ENCODE data around the gene APC2.

The APC2 gene

DNA sequence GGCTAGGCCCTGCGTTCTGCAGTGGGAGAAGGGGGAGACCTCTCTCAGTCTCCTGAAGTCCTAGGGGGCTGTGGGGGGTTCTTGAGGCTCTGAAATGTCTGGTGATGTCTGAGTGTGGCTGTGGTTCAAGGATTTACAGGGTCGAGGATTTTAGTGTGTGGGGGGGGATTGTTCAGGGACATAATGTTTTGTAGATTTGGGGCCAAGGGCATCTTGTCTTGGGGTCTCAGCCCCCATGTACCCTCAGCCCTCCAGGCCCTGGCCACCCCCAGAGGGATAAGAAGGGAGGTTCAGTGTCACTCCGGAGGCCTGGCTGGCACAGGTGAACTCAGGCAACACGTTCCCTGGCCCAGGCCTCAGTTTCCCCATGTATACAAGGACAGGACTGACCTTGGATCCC lies 2.4 kb upstream of the APC2 start:
- no peak for DNase-seq

DNA sequence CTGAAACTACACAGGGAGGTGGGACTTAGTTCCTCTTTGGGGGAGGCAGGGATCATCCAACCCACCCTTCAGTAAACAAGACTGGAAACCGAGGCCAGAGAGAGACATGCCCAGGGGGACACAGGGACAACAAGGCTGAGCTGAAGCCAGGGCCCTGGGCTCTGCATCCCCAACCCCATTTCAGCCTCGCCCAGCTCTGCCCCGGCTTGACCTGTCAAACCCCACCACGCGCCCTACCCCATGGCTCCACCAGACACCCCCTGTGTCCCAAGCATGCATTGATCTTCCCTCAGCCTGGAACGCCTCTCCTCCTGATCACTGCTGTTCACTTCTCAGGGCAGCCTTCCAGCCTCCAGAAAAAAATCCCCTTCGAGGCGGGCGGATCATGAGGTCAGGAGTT lies 2.0 kb upstream of the APC2 start:
- no peak for DNase-seq

DNA sequence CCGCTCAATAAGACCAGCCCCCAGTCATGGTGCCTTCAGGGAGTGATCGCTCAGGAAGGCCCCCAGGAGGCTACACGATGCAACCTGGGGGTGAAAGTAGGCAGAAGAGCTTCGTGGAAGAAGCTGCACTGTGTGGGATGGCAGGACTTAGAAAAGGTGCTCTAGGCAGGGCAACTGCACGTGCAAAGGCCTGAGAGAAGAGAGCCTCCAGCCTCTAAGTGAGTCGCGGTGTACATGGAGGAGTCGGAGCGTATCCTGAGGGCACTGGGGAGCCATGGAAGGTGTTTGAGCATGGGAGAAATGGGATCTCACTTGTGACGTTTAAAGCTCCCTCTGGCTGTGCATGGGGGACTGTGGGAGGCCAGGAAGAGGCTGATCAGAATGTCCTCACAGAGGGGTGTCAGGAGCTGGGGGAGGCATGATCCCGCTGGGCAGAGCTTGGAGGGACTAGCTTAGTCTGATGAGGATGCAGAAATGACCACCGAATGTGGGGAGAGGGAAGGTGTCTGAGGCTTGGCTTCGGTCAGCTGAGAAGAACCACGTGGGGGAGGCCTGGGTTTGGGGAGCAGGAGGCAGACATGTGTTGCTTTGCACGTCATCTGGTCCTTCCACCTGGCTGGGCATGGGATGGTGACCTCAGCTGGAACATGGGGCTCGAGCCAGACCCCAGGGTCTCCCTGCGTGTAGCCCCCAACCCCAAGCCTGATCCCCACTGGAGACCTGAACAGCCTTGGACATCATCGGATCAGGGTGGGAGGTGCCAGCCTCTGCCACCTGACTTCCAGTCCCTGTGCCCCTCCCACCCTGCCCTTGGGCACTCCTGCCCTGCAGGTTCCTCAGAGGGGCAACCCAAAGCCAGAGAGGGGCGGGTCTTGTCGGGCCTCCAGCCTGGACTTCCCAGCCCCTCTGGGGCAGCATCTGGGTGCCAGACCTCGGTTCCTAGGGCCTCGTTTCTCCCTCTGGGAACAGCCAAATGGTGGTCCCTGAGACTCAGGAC lies 1.1 kb downstream of the APC2 start:
- no peak for DNase-seq

DNA sequence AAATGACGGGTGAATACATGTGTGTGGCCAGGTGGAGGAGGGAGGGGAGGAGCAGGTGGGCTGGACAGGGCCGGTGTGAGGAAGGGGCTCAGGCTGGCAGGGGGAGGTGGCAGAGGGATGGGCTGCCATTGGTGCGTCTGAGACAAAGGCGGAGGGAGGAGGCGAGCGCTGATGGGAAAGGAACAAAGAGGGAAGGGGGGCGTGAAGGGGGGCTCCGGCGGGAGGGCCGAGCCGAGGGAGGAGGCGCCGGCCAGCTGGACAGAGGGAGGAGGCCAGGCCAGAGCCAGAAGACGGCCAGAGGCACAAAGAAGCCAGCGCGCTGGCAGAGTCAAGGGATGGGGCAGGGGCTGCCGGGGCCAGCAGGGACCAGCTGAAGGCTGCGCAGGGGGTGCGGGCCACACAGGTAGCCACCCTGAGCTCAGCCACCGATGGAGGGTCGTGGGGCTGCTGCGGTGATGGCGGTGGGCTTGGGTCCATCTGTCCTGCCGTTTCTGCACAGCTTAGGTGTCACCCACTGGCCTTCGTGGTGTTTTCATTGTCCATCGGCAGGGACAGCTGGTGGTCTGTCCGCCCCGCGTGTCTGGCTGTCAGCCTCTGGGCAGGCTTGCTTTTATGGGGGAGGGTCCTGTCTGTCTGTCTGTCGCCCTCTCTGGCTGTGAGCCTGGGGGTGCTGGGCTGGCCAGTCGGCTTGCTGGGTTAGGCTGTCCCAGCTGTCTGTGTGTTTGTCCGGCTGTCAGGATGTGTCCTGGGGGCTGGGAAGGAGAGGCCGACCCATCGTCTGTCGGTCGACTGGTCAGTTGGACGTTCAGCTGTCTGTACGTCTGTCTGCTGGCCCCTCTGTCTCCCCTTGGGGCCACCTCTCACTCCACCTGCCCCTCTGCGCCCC lies 2.2 kb downstream of the APC2 start:
- no peak for DNase-seq

DNA sequence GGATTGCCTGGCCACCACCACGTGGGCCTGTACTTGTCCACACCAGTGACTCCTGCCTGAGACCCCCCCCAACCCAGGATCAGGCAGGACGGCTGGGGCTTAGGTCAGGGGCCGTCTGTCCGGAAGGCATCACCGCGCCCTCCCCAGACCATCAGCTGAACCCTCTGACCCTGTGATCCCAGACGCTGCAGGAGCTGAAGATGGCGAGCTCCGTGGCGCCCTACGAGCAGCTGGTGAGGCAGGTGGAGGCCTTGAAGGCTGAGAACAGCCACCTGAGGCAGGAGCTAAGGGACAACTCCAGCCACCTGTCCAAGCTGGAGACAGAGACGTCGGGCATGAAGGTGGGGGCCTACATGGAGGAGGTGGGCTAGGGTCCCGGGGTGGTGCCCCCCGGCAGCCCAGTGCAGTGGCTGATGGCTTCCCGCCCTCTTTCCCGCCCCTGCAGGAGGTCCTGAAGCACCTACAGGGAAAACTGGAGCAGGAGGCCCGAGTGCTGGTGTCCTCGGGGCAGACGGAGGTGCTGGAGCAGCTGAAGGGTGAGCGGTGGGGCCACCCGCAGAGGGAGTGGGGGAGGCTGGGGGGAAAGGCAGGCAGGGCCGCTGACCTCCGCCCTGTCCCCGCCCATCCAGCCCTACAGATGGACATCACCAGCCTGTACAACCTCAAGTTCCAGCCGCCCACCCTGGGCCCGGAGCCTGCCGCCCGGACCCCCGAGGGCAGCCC lies 3.0 kb downstream of the APC2 start:
- no peak for DNase-seq

DNA sequence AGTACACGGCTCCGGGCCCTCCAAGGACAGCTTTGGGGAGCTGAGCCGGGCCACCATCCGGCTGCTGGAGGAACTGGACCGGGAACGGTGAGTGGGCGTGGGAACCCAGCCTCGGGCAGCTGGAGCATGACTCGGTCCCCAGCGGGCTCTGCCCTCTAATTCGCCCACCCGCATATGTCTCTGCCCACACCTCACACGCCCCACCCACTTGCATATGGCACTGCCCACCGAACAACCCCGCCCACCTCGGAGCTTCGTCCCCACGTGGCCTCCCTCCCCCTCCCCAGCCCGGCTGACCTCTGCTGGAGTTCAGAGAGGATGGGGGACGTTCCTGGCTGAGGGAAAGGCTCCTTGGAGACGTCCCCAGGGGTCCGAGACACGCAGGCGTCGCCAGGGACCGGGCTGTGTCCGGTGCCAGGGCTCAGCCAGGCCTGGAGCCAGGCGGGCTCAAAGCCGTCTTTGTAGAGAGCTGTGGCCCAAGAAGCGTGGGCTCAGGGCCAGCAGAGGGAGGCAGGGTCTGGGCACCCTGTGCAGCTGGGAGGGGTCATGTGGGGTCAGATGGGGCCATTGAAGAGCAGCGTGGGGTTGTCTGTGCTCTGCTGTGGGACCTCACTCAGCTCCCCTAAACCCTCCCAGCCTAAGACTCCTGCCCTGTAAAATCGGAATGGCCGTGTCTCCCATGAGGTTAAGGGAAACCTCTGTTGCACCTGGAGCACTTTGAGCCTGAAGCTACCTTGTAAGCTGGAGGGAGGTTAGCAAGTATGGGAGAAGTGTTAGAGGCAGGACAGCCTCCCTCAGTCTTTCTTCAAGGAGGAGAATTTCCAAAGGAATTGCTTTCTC lies 3.8 kb downstream of the APC2 start:
- no peak for DNase-seq

DNA sequence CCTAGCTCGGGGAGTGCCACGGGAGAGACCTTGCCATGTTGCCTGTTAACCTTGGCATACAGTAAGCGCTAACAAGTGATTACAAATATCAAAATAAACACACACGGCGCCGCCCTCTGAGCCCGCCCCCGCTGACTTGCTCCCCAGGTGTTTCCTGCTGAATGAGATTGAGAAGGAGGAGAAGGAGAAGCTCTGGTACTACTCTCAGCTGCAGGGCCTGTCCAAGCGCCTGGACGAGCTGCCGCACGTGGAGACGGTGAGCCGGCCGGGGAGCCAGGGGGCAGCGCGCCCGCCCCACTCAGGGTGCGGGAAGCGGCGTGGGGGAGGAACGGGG lies 5.0 kb downstream of the APC2 start:
- DNase-seq: no peak

DNA sequence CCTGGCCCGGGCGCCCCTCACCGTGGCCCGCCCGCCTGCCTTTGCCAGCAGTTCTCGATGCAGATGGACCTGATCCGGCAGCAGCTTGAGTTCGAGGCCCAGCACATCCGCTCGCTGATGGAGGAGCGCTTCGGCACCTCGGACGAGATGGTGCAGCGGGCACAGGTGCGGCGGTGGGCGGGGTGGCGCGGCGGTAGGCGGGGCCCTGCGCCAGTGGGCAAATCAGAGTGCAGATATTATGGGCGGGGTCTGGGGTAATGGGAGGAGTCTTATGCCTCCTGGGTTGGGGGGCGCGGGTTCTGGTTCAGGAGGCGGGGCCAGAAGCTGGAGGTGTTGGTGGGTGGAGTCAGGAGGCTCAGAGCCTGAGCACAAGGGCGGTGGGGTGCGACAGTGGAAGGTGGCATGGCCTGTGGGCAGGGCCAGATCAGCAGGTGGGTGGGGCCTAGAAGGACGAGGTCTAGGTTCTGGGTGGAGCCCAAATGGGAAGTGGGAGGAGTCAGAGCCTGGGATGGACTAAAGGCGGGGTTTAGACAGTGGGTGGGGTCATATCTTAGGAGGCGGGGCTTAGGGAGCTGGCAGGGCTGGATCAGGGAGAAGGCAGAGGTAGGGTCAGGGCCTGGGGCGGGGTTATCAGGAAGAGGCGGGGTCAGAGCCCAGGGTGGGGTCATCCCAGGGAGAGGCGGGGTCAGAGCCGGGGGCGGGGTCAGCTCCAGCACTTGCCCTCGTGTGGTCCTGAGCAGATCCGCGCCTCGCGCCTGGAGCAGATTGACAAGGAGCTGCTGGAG lies 5.6 kb downstream of the APC2 start:
- peak; percentile 64 for DNase-seq

DNA sequence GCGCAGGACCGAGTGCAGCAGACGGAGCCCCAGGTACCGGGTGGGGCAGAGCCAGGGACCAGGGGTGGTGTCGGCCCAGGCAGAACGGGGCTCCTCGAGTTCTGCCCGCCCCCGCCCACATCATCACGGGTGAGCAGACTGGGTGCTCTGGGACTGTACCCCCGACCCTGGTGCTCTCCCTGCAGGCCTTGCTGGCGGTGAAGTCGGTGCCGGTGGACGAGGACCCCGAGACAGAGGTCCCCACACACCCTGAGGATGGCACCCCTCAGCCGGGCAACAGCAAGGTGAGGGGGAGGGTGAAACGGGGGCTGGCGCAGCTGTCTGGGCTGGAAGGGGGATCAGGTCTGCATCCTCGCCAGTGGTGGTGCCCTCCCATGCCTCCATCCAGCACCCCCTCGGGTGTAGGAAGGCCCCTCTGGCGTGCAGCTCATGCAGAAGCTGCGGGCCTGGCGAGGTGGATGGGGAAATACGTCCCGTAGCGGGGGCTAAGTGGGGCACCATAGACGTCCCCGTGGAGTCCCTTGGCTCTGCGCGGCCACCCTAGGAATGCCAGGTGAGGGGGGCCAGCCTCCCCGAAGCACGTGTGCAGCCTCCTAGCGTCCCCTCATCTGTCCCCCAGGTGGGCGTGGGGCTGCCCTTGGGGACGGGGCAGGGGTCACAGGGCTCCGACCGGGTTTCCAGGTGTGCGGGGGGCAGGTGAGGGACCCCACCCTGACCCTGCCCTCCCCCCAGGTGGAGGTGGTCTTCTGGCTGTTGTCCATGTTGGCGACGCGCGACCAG lies 6.4 kb downstream of the APC2 start:
- no peak for DNase-seq

DNA sequence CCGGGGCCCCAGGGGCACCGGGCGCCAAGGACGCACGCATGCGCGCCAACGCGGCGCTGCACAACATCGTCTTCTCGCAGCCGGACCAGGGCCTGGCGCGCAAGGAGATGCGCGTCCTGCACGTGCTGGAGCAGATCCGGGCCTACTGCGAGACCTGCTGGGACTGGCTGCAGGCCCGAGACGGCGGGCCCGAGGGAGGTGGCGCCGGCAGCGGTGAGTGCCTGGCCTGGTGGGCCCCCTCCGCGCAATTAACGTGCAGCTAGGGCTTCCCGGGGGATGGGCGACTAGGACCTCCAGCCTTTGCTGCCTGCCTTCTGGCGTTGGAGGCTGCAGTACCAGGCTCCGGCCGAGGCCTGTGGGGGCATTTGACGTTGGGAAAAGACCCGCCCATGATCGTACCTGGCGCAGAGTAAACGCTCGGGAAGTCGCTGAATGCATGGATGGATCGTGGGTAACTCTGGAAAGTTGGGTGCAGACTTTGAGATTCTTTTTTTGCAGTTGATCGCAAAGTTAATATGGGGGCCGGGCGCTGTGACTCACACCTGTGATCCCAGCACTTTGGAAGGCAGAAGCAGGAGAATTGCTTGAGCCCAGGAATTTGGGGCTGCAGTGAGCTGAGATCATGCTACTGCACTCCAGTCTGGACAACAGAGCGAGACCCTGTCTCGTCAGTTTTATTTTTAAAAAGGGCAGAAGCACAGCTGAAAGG lies 7.3 kb downstream of the APC2 start:
- no peak for DNase-seq

DNA sequence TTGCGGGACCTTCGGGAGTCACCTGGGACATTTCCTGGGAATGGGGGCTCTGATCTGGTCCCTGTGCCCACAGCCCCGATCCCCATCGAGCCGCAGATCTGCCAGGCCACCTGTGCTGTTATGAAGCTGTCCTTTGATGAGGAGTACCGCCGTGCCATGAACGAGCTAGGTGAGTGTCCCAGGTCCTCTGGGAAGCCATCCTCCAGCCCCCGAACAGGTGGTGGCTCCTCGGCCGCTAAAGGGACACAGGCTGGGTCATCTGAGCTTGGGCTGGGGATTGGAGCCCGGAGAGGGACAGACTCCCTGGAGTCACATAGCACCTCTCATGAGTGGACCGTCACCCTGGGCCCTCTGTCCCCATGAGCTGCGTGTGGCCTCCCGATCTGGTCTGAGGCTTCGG lies 8.0 kb downstream of the APC2 start:
- DNase-seq: no peak

DNA sequence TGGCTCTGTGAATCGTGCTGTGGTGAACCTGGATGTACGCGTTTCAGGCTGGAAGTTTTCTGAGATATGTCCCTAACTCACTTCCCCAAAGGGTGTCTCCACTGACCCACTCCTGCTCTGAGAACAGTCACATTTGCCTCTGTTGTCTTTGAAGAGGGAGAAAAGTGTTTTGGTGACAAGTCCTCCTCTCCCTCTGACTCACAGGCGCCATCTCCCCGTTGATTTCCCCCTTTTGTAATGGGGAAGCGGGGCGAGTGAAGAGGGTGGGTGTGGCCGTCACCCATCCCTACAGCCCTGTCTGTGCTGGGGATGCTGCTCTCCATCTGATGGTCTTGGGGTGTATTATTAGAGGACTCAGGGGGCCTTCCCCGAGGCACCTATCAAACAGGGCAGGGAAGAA lies 9.6 kb downstream of the APC2 start:
- DNase-seq: no peak

DNA sequence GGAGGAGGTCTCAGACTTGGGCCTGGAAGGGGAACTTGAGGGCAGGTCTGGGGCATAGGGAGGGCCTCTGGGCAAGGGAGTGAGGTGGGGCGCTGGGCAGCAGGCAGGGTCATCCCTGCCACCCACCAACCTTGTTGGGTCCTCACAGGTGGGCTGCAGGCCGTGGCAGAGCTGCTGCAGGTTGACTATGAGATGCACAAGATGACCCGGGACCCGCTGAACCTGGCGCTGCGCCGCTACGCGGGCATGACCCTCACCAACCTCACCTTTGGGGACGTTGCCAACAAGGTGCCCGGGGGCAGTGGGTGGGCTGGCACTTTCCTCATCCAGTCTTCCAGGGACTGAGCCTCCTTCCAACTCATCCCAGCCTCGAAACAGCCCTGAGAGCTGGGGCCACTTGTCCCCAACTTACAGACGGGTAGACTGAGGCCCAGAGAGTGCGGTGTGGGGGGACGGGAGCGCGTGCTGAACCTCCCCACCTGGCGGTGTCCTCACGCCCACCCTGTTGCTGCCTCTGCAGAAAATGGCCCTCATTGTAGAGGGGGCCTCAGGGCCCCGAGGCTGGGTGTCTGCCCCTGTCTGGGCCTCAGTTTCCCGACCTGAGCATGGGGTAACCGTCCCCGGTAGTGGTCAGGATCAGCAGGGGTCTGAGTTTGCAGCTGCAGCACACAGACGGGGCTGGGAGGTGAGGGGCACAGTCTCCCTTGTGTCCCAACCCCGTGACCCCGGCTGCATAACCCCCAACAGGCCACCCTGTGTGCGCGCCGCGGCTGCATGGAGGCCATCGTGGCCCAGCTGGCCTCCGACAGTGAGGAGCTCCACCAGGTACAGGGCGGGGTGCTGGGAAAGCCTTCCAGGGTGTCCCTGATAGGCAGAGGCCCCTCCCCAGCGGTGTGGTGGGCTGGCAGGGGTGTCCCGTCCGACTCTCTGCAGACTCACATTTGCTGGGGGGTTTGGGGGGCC lies 10.4 kb downstream of the APC2 start:
- DNase-seq: no peak

DNA sequence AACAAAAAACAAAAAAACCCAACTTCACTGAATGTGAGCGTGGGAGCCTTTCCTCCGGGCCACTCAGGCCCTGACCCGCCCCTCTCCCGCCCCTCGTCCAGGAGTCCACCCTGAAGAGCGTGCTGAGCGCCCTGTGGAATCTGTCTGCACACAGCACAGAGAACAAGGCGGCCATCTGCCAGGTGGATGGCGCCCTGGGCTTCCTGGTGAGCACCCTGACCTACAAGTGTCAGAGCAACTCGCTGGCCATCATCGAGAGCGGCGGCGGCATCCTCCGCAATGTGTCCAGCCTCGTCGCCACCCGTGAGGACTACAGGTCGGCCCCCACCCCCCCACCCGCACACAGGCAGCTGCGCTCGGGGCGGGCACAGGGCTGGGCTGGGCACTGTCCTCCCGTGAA lies 11.9 kb downstream of the APC2 start:
- no peak for DNase-seq

DNA sequence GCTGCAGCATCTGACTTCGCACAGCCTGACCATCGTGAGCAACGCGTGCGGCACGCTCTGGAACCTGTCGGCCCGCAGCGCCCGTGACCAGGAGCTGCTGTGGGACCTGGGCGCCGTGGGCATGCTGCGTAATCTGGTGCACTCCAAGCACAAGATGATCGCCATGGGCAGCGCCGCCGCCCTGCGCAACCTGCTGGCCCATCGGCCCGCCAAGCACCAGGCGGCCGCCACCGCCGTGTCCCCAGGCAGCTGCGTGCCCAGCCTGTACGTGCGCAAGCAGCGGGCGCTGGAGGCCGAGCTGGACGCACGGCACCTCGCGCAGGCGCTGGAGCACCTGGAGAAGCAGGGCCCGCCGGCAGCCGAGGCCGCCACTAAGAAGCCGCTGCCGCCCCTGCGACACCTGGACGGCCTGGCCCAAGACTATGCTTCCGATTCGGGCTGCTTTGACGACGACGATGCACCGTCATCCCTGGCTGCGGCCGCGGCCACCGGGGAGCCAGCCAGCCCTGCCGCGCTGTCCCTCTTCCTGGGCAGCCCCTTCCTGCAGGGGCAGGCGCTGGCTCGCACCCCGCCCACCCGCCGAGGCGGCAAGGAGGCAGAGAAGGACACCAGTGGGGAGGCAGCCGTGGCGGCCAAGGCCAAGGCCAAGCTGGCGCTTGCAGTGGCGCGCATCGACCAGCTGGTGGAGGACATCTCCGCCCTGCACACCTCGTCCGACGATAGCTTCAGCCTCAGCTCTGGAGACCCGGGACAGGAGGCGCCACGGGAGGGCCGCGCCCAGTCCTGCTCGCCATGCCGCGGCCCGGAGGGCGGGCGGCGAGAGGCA lies 15.5 kb downstream of the APC2 start:
- DNase-seq: no peak

DNA sequence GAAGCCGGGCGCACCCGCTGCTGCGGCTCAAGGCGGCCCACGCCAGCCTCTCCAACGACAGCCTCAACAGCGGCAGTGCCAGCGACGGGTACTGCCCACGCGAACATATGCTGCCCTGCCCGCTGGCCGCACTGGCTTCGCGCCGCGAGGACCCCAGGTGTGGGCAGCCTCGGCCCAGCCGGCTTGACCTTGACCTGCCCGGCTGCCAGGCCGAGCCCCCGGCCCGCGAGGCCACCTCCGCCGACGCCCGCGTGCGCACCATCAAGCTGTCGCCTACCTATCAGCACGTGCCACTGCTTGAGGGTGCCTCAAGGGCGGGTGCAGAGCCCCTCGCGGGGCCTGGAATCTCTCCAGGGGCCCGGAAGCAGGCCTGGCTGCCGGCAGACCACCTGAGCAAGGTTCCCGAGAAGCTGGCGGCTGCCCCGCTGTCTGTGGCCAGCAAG lies 16.1 kb downstream of the APC2 start:
- no peak for DNase-seq

DNA sequence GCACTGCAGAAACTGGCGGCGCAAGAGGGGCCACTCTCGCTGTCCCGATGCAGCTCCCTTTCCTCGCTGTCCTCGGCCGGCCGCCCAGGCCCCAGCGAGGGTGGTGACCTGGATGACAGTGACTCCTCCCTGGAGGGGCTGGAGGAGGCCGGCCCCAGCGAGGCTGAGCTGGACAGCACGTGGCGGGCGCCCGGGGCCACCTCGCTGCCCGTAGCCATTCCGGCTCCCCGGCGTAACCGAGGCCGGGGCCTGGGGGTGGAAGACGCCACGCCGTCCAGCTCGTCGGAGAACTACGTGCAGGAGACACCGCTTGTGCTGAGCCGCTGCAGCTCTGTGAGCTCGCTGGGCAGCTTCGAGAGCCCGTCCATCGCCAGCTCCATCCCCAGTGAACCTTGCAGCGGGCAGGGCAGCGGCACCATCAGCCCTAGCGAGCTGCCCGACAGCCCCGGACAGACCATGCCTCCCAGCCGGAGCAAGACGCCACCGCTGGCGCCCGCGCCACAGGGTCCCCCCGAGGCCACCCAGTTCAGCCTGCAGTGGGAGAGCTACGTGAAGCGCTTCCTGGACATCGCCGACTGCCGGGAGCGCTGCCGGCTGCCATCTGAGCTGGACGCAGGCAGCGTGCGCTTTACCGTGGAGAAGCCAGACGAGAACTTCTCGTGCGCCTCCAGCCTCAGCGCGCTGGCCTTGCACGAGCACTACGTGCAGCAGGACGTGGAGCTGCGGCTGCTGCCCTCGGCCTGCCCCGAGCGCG lies 16.7 kb downstream of the APC2 start:
- DNase-seq: no peak
